GM23248 (cell line): ENCODE results near the gene LRG1. TPM values are rescaled to one million over a fixed set of nuclear protein-coding genes. Genes with fewer than 3 reads are reported as not detected.

Experiments used
- DNase-seq: peaks from one replicate; pipeline ENCODE4 v3.0.0-alpha.2; 2015
- H2AFZ ChIP-seq: fragments of 200-600 bp; sonication (generic); 2 replicates; pipeline ENCODE4 v1.6.1; 2016; ENCODE audit warnings: antibody characterized with exemption
- H3F3A ChIP-seq: fragments of 200-600 bp; sonication (generic); 2 replicates; pipeline ENCODE4 v1.6.1; 2016; ENCODE audit warnings: mild to moderate bottlenecking, antibody characterized with exemption, mixed run types; ENCODE audit not compliant: insufficient read depth
- H3K27ac ChIP-seq: fragments of 200-600 bp; sonication (generic); 2 replicates; pipeline ENCODE4 v1.5.1; 2016; ENCODE audit warnings: mild to moderate bottlenecking
- H3K27me3 ChIP-seq: fragments of 200-600 bp; sonication (generic); replicated peaks from 2 replicates; pipeline ENCODE4 v1.6.1; 2016; ENCODE audit warnings: mild to moderate bottlenecking; ENCODE audit not compliant: insufficient read depth
- H3K36me3 ChIP-seq: fragments of 200-600 bp; sonication (generic); 2 replicates; pipeline ENCODE4 v1.6.1; 2016; ENCODE audit warnings: low read depth, mild to moderate bottlenecking
- H3K4me1 ChIP-seq: fragments of 200-600 bp; sonication (generic); 2 replicates; pipeline ENCODE4 v1.6.1; 2016; ENCODE audit warnings: mild to moderate bottlenecking; ENCODE audit not compliant: insufficient read depth
- H3K4me2 ChIP-seq: fragments of 200-600 bp; sonication (generic); one replicate; pipeline ENCODE4 v1.6.1; 2016; ENCODE audit warnings: mild to moderate bottlenecking; ENCODE audit not compliant: unreplicated experiment
- H3K4me3 ChIP-seq: fragments of 200-600 bp; sonication (generic); 2 replicates; pipeline ENCODE4 v1.5.1; 2016; ENCODE audit warnings: mild to moderate bottlenecking
- H3K79me2 ChIP-seq: fragments of 200-600 bp; sonication (generic); 2 replicates; pipeline ENCODE4 v1.6.1; 2016; ENCODE audit warnings: mild to moderate bottlenecking; ENCODE audit not compliant: insufficient read depth
- H3K9ac ChIP-seq: fragments of 200-600 bp; sonication (generic); 2 replicates; pipeline ENCODE4 v1.6.1; 2016; ENCODE audit warnings: mild to moderate bottlenecking
- H3K9me2 ChIP-seq: fragments of 200-600 bp; sonication (generic); 2 replicates; pipeline ENCODE4 v1.6.1; 2016; ENCODE audit warnings: mixed run types, mild to moderate bottlenecking, moderate library complexity; ENCODE audit not compliant: insufficient read depth
- H3K9me3 ChIP-seq: fragments of 200-600 bp; sonication (generic); one replicate; pipeline ENCODE4 v1.6.1; 2017; ENCODE audit warnings: low read depth
- H4K20me1 ChIP-seq: fragments of 200-600 bp; sonication (generic); 2 replicates; pipeline ENCODE4 v1.6.0; 2016; ENCODE audit not compliant: insufficient read depth
- EZH2 ChIP-seq: fragments of 200-600 bp; sonication (generic); IDR thresholded peaks from 2 replicates; pipeline ENCODE4 v1.6.1; 2018; ENCODE audit warnings: antibody characterized with exemption, mild to moderate bottlenecking; ENCODE audit not compliant: insufficient read depth, poor library complexity, severe bottlenecking
- EZH2phosphoT487 ChIP-seq: fragments of 200-600 bp; sonication (generic); IDR thresholded peaks from 2 replicates; pipeline ENCODE4 v1.6.1; 2018; ENCODE audit warnings: antibody characterized with exemption, moderate library complexity, mild to moderate bottlenecking, low read depth; ENCODE audit not compliant: insufficient read depth
- whole genome bisulfite sequencing, 2 experiments: methylation state at CpG; one replicate each; pipeline ENCODE4 v1.1.6; 2015 to 2017; ENCODE audit warnings: low lambda C conversion rate in 2 of 2, low coverage in 1 of 2; ENCODE audit errors: missing lambda C conversion rate in 2 of 2; 5-methylcytosine and 5-hydroxymethylcytosine counted together
- in situ Hi-C: fragments of 300-500 bp; cut with MboI; formaldehyde crosslinking; loops from 2 replicates; pipeline ENCODE4 v1.15.0; 2020
- polyA plus RNA-seq: library from polyadenylated mRNA; unstranded; fragments of >200 nt; fragmentation: Nextera tagmentation; extraction: Ambion mirVana; gene quantifications from 2 replicates; pipeline ENCODE4 v1.2.1, GENCODE V29; 2016
- total RNA-seq: library from RNA; depleted of rRNA; stranded (reverse); fragments of >200 nt; shearing (Covaris generic); gene quantifications from 2 replicates; pipeline ENCODE4 v1.2.3, GENCODE V29; 2014

The LRG1 gene
- total and polyA plus RNA-seq, 2 experiments from 2014 or later: not detected

GRCh38 chr19:4580021-4580901 lies 40.4 kb upstream of the LRG1 start:
- Histone ChIP-seq H3F3A (peaks cover 6% of the 10 kb centered on the region; the same call in 1 of the 2 replicates), H2AFZ (no peak overlapping the region), H3K4me3 (no peak overlapping the region), H4K20me1 (no peaks in the 10 kb centered on the region), H3K9me2 (no peaks in the 10 kb centered on the region), H3K27ac (no peak overlapping the region), H3K9me3 (no peaks in the 10 kb centered on the region), H3K9ac (no peak overlapping the region), H3K36me3 (no peaks in the 10 kb centered on the region), H3K27me3 (peaks cover 36% of the 10 kb centered on the region), H3K4me1 (peaks cover 4% of the 10 kb centered on the region; the same call in 1 of the 2 replicates), H3K79me2 (no peaks in the 10 kb centered on the region), H3K4me2 (no peak overlapping the region)
- 3% methylated on average over 19 to 45 of the region's 50 CpGs for WGBS, 2 experiments
- DNase-seq: no peak
- in situ Hi-C loops: no loop called here
- TF ChIP-seq EZH2 (peak; percentile 99), EZH2phosphoT487 (0 out of 2 replicates have a peak, but pooled peaks have one; percentile 39)

GRCh38 chr19:4579389-4579788 lies 39.6 kb upstream of the LRG1 start:
- no peak overlapping the region for H2AFZ ChIP-seq
- H4K20me1 ChIP-seq: no peaks in the 10 kb centered on the region
- in situ Hi-C loops: no loop called here
- H3K9ac ChIP-seq: no peak overlapping the region
- H3K27ac ChIP-seq: no peak overlapping the region
- no peaks in the 10 kb centered on the region for H3K9me2 ChIP-seq
- DNase-seq: no peak
- H3K27me3 ChIP-seq: peaks cover 27% of the 10 kb centered on the region
- H3K9me3 ChIP-seq: no peaks in the 10 kb centered on the region
- peaks cover 6% of the 10 kb centered on the region; the same call in 1 of the 2 replicates for H3F3A ChIP-seq
- H3K4me3 ChIP-seq: no peak overlapping the region
- H3K79me2 ChIP-seq: no peaks in the 10 kb centered on the region
- TF ChIP-seq EZH2phosphoT487: no peak
- no peak for TF ChIP-seq EZH2
- WGBS, 2 experiments: 51 to 53% methylated on average over 7 to 8 of the region's 8 CpGs
- H3K4me2 ChIP-seq: no peak overlapping the region
- peaks cover 12% of the 10 kb centered on the region for H3K4me1 ChIP-seq
- H3K36me3 ChIP-seq: no peaks in the 10 kb centered on the region

- WGBS, 2 experiments: 46 to 53% methylated on average over 11 of the region's 11 CpGs
- in situ Hi-C loops: no loop called here
- peaks cover 12% of the 10 kb centered on the region for H3K4me1 ChIP-seq
These were observed 38.9 kb upstream of the LRG1 start for GRCh38 chr19:4578552-4579248.

GRCh38 chr19:4577020-4577782 lies 37.4 kb upstream of the LRG1 start:
- no peak overlapping the region for H2AFZ ChIP-seq
- no peaks in the 10 kb centered on the region for H3K79me2 ChIP-seq
- no peak overlapping the region for H3K27ac ChIP-seq
- H3K27me3 ChIP-seq: peaks cover 25% of the 10 kb centered on the region
- peaks cover 12% of the 10 kb centered on the region for H3K4me1 ChIP-seq
- no peak overlapping the region for H3K4me2 ChIP-seq
- 75 to 78% methylated on average over 4 to 5 of the region's 5 CpGs for WGBS, 2 experiments
- in situ Hi-C loops: no loop called here
- peak; percentile 39 for DNase-seq
- no peaks in the 10 kb centered on the region for H4K20me1 ChIP-seq
- H3K4me3 ChIP-seq: no peak overlapping the region
- H3K36me3 ChIP-seq: no peaks in the 10 kb centered on the region
- TF ChIP-seq EZH2 (no peak), EZH2phosphoT487 (no peak)
- H3F3A ChIP-seq: peaks cover 6% of the 10 kb centered on the region; the same call in 1 of the 2 replicates
- H3K9me3 ChIP-seq: no peaks in the 10 kb centered on the region
- H3K9ac ChIP-seq: no peak overlapping the region
- no peaks in the 10 kb centered on the region for H3K9me2 ChIP-seq

More at GRCh38 chr19:4578552-4579248, 38.9 kb upstream of the LRG1 start:
- Histone ChIP-seq H3K9ac (no peak overlapping the region), H3F3A (peaks cover 6% of the 10 kb centered on the region; the same call in 1 of the 2 replicates), H3K4me3 (no peak overlapping the region), H2AFZ (no peak overlapping the region), H3K9me2 (no peaks in the 10 kb centered on the region), H3K9me3 (no peaks in the 10 kb centered on the region), H3K79me2 (no peaks in the 10 kb centered on the region), H3K36me3 (no peaks in the 10 kb centered on the region), H3K4me2 (no peak overlapping the region), H4K20me1 (no peaks in the 10 kb centered on the region), H3K27ac (no peak overlapping the region), H3K27me3 (peaks cover 26% of the 10 kb centered on the region)
- TF ChIP-seq EZH2phosphoT487: no peak
- TF ChIP-seq EZH2: no peak
- DNase-seq: no peak
